UCSD-AML1 (cell line): ENCODE data around the gene SSH3.

Experiments
- DNase-seq: peaks from one replicate; lab custom pipeline; 2025; ENCODE audit not compliant: unreplicated experiment; lab: John Stamatoyannopoulos, UW

The SSH3 gene

GRCh38 chr11:67289651-67290479 lies 13.5 kb upstream of the SSH3 start:
- DNase-seq: peak; percentile 67

- DNase-seq: no peak
These were observed 12.5 kb upstream of the SSH3 start for GRCh38 chr11:67290801-67291200.

GRCh38 chr11:67291481-67292381 lies 11.6 kb upstream of the SSH3 start:
- no peak for DNase-seq

- DNase-seq: no peak
These were observed 10.7 kb upstream of the SSH3 start for GRCh38 chr11:67292671-67293070.

- no peak for DNase-seq
These were observed 10.2 kb upstream of the SSH3 start for GRCh38 chr11:67293090-67293489.

- no peak for DNase-seq
These were observed 7.5 kb upstream of the SSH3 start for GRCh38 chr11:67295846-67296245.

- DNase-seq: no peak
These were observed 4.5 kb upstream of the SSH3 start for GRCh38 chr11:67298786-67299185.

- no peak for DNase-seq
These were observed 3.7 kb upstream of the SSH3 start for GRCh38 chr11:67299471-67300191.

- no peak for DNase-seq
These were observed 3.0 kb upstream of the SSH3 start for GRCh38 chr11:67300256-67300755.

GRCh38 chr11:67300756-67301312 lies 2.5 kb upstream of the SSH3 start:
- no peak for DNase-seq

GRCh38 chr11:67301313-67301921 lies 1.9 kb upstream of the SSH3 start:
- no peak for DNase-seq

GRCh38 chr11:67301951-67302516 lies 1.3 kb upstream of the SSH3 start:
- no peak for DNase-seq

GRCh38 chr11:67302571-67303131 lies 679 bp upstream of the SSH3 start:
- no peak for DNase-seq

- DNase-seq: no peak
These were observed 593 bp downstream of the SSH3 start for GRCh38 chr11:67303835-67304411.

GRCh38 chr11:67304511-67305113 lies 1.3 kb downstream of the SSH3 start:
- no peak for DNase-seq

GRCh38 chr11:67306769-67307544 lies 3.6 kb downstream of the SSH3 start:
- no peak for DNase-seq

- DNase-seq: no peak
These were observed 4.2 kb downstream of the SSH3 start for GRCh38 chr11:67307545-67308001.
